H4 (cell line): ENCODE measurements around the gene FGF7. TPM values are rescaled to one million over a fixed set of nuclear protein-coding genes. Genes with fewer than 3 reads are reported as not detected.
"Not testable (repeated sequence)": the region's sequence is repeated elsewhere in the genome, so short reads cannot be mapped to it uniquely, and the experiment has no call there.

ENCODE experiments used
- DNase-seq: peaks from one replicate; pipeline ENCODE4 v3.0.0-alpha.2; 2015; ENCODE audit warnings: low spot score
- total RNA-seq: library from RNA; depleted of rRNA; stranded (reverse); fragments of >200 nt; shearing (Covaris generic); gene quantifications from 2 replicates; pipeline ENCODE4 v1.2.3, GENCODE V29; 2014; rRNA removed

Gene FGF7
- total RNA-seq, 1 experiment from 2014 or later, result 3.6 TPM

GRCh38 chr15:49492830-49493229 is 69.8 kb downstream of the FGF7 start:
- DNase-seq, result no peak

DNA sequence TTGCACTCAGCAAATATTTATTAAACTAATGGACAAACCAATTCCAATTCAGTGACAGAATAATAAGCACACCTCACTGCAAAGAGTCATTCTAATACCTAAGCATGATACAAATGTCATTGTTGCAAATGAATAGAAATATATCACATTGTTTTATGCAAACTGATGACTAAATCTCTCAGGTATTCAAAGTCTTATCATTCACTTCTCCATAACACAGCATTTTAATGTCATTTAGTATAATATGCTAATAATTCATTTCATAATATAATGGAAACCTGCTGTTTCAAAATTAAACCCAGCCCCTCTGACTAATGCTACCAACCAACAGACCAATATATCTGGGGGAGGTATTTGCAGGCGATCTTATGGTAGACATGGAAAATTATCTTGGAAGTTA is 71.8 kb downstream of the FGF7 start:
- DNase-seq, result no peak

GRCh38 chr15:49495993-49496753 is 73.1 kb downstream of the FGF7 start:
- DNase-seq, result no peak

DNA sequence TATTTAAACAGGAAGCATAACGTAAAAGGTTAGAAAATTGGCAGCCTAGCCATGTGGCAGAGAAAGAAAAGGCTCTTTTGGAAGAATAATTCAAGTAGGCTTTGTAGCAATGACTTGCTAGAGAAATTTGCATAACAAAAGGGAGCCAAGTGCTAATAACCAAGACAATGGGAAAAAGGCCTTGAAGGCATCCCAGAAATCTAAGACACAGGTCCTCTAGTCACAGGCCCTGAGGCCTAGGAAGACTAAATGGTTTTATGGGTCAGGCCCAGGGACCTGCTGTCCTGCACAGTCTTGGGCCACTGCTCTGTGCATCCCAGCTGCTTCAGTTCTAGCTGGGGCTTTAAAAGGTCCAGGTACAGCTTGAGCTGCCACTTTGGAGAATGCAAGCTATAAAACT is 78.5 kb downstream of the FGF7 start:
- DNase-seq, result no peak

DNA sequence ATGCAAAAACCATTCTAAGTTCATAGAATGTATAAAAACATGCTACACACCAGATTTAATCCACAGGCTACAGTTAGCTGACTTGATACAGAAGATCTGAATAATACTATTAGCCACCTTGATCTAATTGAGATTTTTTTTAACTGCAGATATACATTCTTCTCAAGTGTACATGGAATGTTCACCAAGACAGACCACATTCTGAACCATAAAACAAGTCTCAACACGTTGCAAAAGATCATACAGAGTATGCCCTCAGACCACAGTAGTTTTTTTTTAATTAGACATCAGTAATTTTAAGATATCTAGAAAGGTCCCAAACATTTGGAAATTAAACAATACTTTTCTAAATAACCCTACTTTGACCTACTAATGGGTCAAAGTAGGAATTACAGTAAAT is 83.3 kb downstream of the FGF7 start:
- no peak for DNase-seq

DNA sequence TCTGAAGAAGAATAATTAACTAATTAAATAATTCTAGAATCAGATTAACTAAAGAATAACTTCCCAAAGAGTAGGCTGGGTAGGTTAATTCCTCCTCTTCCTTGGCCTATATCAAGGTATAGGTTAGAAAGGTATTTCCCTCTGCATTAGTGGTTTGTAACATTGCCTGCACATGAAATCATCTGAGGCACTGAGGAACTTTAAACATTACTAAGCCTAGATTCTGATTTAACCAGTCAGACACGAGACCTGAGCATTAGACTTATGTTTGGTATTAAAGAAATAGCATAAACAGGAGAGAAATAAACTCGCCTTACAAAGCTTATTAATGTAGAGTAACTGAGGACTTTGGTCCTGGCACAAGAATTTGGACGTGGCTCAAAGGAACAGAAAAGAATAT is 84.2 kb downstream of the FGF7 start:
- no peak for DNase-seq

- DNase-seq, result not testable (repeated sequence)
These were observed 89.7 kb downstream of the FGF7 start for GRCh38 chr15:49512739-49513138.

DNA sequence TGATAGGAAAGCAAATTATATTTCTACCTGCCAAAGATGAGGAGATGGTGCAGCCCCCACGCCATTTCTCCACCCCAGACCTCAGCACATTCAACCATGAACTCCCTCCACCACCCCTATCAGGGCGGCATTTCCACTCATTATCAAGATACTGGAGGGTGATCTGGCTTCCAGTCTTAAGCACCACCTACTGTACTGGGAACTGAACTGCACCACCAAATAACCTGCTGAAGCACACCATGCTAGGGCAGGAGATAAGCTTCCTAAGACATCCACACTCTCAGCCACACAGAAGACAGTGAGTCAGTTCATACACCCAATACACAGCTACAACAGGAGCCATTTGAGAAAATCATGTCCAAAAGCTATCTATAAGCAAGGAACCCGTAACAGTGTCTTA is 98.8 kb downstream of the FGF7 start:
- peak; percentile 13 for DNase-seq

DNA sequence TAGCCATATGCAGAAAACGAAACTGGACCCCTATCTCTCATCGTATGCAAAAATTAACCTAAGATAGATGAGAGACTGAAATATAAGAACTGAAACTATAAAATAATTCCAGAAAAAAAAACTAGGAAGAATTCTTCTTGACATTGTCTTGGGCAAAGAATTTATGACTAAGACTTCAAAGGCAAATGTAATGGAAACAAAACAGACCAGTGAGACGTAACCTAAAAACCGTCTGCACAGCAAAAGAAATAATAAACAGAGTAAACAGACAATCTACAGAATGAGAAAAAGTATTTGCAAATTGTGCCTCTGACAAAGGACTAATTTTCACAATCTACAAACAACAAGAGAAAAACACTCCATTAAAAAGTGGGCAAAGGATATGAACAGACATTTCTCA is 105.2 kb downstream of the FGF7 start:
- no peak for DNase-seq

- no peak for DNase-seq
These were observed 107.0 kb downstream of the FGF7 start for GRCh38 chr15:49530092-49530491.

Other genes with a start within 250 kb of the FGF7 start
- gene FAM227B, start 197.6 kb downstream of the FGF7 start, total RNA-seq, result 1.9 and 2.1 TPM in 2 replicates
- 20.6 and 35.3 TPM in 2 replicates for gene DTWD1, start 197.8 kb downstream of the FGF7 start, total RNA-seq